HG03095 (cell line): ENCODE data around the gene TMA7B.

Source experiments
- ATAC-seq: cut with Tn5 transposase; IDR thresholded peaks from one replicate; pipeline ENCODE4 v1.9.1; 2021; ENCODE audit warnings: moderate library complexity; ENCODE audit not compliant: unreplicated experiment

The TMA7B gene

GRCh38 chr22:39932918-39933649 lies 27.1 kb upstream of the TMA7B start:
- no peak for ATAC-seq

- no peak for ATAC-seq
Measured at GRCh38 chr22:39933741-39934140, 26.5 kb upstream of the TMA7B start.

- no peak for ATAC-seq
Measured at GRCh38 chr22:39935116-39935515, 25.1 kb upstream of the TMA7B start.

GRCh38 chr22:39935612-39936011 lies 24.6 kb upstream of the TMA7B start:
- no peak for ATAC-seq

GRCh38 chr22:39936523-39937145 lies 23.6 kb upstream of the TMA7B start:
- no peak for ATAC-seq

GRCh38 chr22:39937906-39938305 lies 22.3 kb upstream of the TMA7B start:
- no peak for ATAC-seq

- ATAC-seq = no peak
Measured at GRCh38 chr22:39938509-39939111, 21.6 kb upstream of the TMA7B start.

- ATAC-seq = no peak
Measured at GRCh38 chr22:39939830-39940229, 20.4 kb upstream of the TMA7B start.

- ATAC-seq = no peak
Measured at GRCh38 chr22:39940757-39941305, 19.4 kb upstream of the TMA7B start.

- ATAC-seq = no peak
Measured at GRCh38 chr22:39941601-39942000, 18.6 kb upstream of the TMA7B start.

- no peak for ATAC-seq
Measured at GRCh38 chr22:39942439-39943230, 17.6 kb upstream of the TMA7B start.

- no peak for ATAC-seq
Measured at GRCh38 chr22:39943337-39943736, 16.9 kb upstream of the TMA7B start.

GRCh38 chr22:39943953-39944872 lies 16.0 kb upstream of the TMA7B start:
- ATAC-seq = no peak

- no peak for ATAC-seq
Measured at GRCh38 chr22:39946126-39946502, 14.1 kb upstream of the TMA7B start.

GRCh38 chr22:39946503-39947219 lies 13.5 kb upstream of the TMA7B start:
- no peak for ATAC-seq

- no peak for ATAC-seq
Measured at GRCh38 chr22:39947220-39948216, 12.7 kb upstream of the TMA7B start.

- no peak for ATAC-seq
Measured at GRCh38 chr22:39949964-39950737, 10.0 kb upstream of the TMA7B start.
